Endothelial cell of umbilical vein (primary cell): ENCODE results near the gene AMPD1. TPM values are rescaled to one million over a fixed set of nuclear protein-coding genes. Genes with fewer than 3 reads are reported as not detected.

Experiments
- BruUV-seq: library from RNA; stranded (reverse); fragments of 400-500 nt; replicated peaks from 2 replicates; lab custom pipeline; 2021; lab: Mats Ljungman, UMichigan
- CTCF ChIA-PET: fragments of 300-600, 350-600 bp; sonication (Branson Sonifier 250); formaldehyde crosslinking; loops from one replicate; lab custom pipeline; 2021; ENCODE audit warnings: antibody characterized with exemption, inconsistent platforms; lab: Charles Lee
- POLR2A ChIA-PET: fragments of 300-600, 350-600 bp; sonication (Branson Sonifier 250); formaldehyde crosslinking; loops from one replicate; lab custom pipeline; 2021; ENCODE audit warnings: antibody characterized with exemption, inconsistent platforms; lab: Charles Lee
- DNase-seq: peaks from one replicate; pipeline ENCODE4 v3.0.0-alpha.2; 2011; ENCODE audit warnings: low read depth, low spot score
- FAIRE-seq: peaks from 2 replicates; lab custom pipeline; 2011; peaks lifted over from hg19 to GRCh38; lab: Jason Lieb, UNC
- H2AFZ ChIP-seq: 2 replicates; pipeline ENCODE4 v1.6.0; 2012; ENCODE audit warnings: low read depth, low read length, control low read depth, inconsistent platforms
- H3K27ac ChIP-seq: 2 replicates; pipeline ENCODE4 v1.5.1; 2011; ENCODE audit warnings: low read depth, mild to moderate bottlenecking, control low read depth, low read length, moderate library complexity; ENCODE audit not compliant: insufficient read depth
- H3K27me3 ChIP-seq, 2 experiments: 2 replicates each; pipeline versions ENCODE4 v1.6.0 to v1.6.1; 2011; ENCODE audit warnings: low read length in 2 of 2, mixed read lengths in 1 of 2; ENCODE audit not compliant: control insufficient read depth in 2 of 2, insufficient read depth in 2 of 2
- H3K36me3 ChIP-seq, 2 experiments: 2 replicates in 1 of 2; 3 replicates in 1 of 2; pipeline ENCODE4 v1.5.1; 2011; ENCODE audit warnings: low read length in 2 of 2, mild to moderate bottlenecking in 1 of 2, moderate library complexity in 1 of 2; ENCODE audit not compliant: control insufficient read depth in 2 of 2, insufficient read depth in 2 of 2; ENCODE audit errors: extremely low read depth in 1 of 2
- H3K4me1 ChIP-seq: 3 replicates; pipeline ENCODE4 v1.5.1; 2011; ENCODE audit warnings: mild to moderate bottlenecking, low read length; ENCODE audit not compliant: control insufficient read depth, insufficient read depth; ENCODE audit errors: extremely low read depth
- H3K4me2 ChIP-seq: 2 replicates; pipeline ENCODE4 v1.6.1; 2011; ENCODE audit warnings: low read length, control low read depth, mixed read lengths; ENCODE audit not compliant: insufficient read depth
- H3K4me3 ChIP-seq, 3 experiments: fragments of 200-600 bp in 1 of 3; sonication (generic), shearing (Covaris generic) in 1 of 3; replicated peaks in 1 of 3; 2 replicates each; pipeline ENCODE4 v1.5.1; 2011 to 2016; ENCODE audit warnings: control low read depth in 3 of 3, low read length in 3 of 3, mild to moderate bottlenecking in 2 of 3, inconsistent platforms in 1 of 3, low read depth in 1 of 3, moderate library complexity in 1 of 3; ENCODE audit not compliant: insufficient read depth in 1 of 3
- H3K79me2 ChIP-seq: 2 replicates; pipeline ENCODE4 v1.6.0; 2012; ENCODE audit warnings: low read length, inconsistent platforms; ENCODE audit not compliant: control insufficient read depth, insufficient read depth
- H3K9ac ChIP-seq: replicated peaks from 2 replicates; pipeline ENCODE3; 2011; ENCODE audit warnings: low read length, control low read depth; ENCODE audit not compliant: insufficient read depth; ENCODE audit errors: extremely low read depth
- H3K9me1 ChIP-seq: replicated peaks from 3 replicates; pipeline ENCODE4 v1.6.0; 2011; ENCODE audit warnings: mild to moderate bottlenecking, low read length; ENCODE audit not compliant: control insufficient read depth, insufficient read depth; ENCODE audit errors: extremely low read depth
- H3K9me3 ChIP-seq: replicated peaks from 2 replicates; pipeline ENCODE4 v1.5.1; 2012; ENCODE audit warnings: low read length, inconsistent platforms; ENCODE audit not compliant: control insufficient read depth, insufficient read depth
- H4K20me1 ChIP-seq: replicated peaks from 2 replicates; pipeline ENCODE3; 2011; ENCODE audit warnings: mild to moderate bottlenecking, low read length; ENCODE audit not compliant: control insufficient read depth, insufficient read depth; ENCODE audit errors: extremely low read depth
- EZH2 ChIP-seq: IDR thresholded peaks from 2 replicates; pipeline ENCODE4 v1.6.1; 2012; ENCODE audit warnings: borderline replicate concordance, low read depth, mild to moderate bottlenecking, moderate library complexity, low read length, inconsistent platforms; ENCODE audit not compliant: severe bottlenecking
- FOS ChIP-seq: IDR thresholded peaks from 2 replicates; pipeline ENCODE4 v1.6.1; 2011; ENCODE audit warnings: mild to moderate bottlenecking, low read length, moderate library complexity, borderline replicate concordance; ENCODE audit not compliant: insufficient read depth
- GATA2 ChIP-seq: IDR thresholded peaks from 2 replicates; pipeline ENCODE4 v1.7.0; 2011; ENCODE audit warnings: low read depth, mild to moderate bottlenecking, moderate library complexity, mixed read lengths, low read length; ENCODE audit not compliant: insufficient read length, insufficient read depth
- JUN ChIP-seq: IDR thresholded peaks from 2 replicates; pipeline ENCODE4 v1.6.1; 2011; ENCODE audit warnings: borderline replicate concordance, low read depth; ENCODE audit not compliant: insufficient read length, insufficient read depth
- MAX ChIP-seq: IDR thresholded peaks from 2 replicates; pipeline ENCODE4 v1.6.1; 2011; ENCODE audit not compliant: insufficient read depth, insufficient read length
- MYC ChIP-seq: IDR thresholded peaks from one replicate; pipeline ENCODE4 v1.6.1; 2011; ENCODE audit warnings: mild to moderate bottlenecking, low read depth, low read length
- POLR2A ChIP-seq: IDR thresholded peaks from 2 replicates; pipeline ENCODE4 v1.6.1; 2012; ENCODE audit warnings: low read depth, mild to moderate bottlenecking, control low read depth, low read length
- dilution Hi-C: fragments of 300-500 bp; cut with MboI; formaldehyde crosslinking; loops from one replicate; pipeline ENCODE4 v1.15.0; 2019; ENCODE audit warnings: low sequenced_read_pairs; ENCODE audit not compliant: extremely low pct_ligation_motif_present
- intact Hi-C: fragments of 100-400 bp; cut with micrococcal nuclease; formaldehyde crosslinking; loops from one replicate; pipeline ENCODE4 v1.10.0; 2022
- polyA plus RNA-seq, 4 experiments: library from polyadenylated mRNA; depleted of rRNA in 3 of 4; stranded (reverse) in 3 of 4; unstranded in 1 of 4; fragments of >200 nt; gene quantifications; 2 replicates each; pipeline versions ENCODE4 v1.2.1 to v1.2.3, GENCODE V29; 2011 to 2012; ENCODE audit warnings: missing spikeins in 1 of 4
- total RNA-seq: library from RNA; stranded (reverse); gene quantifications from 2 replicates; pipeline ENCODE4 v1.2.3, GENCODE V29; 2021
- TF ChIP-seq, protein P1 (sequence below), 2 donors: IDR thresholded peaks; 1 replicate in 1 of 2; 2 replicates in 1 of 2; pipeline ENCODE4 v1.5.1; 2011; ENCODE audit warnings: low read length in 2 of 2, mild to moderate bottlenecking in 2 of 2, moderate library complexity in 2 of 2, control low read depth in 1 of 2, inconsistent platforms in 1 of 2, low read depth in 1 of 2; ENCODE audit not compliant: insufficient read depth in 1 of 2; ENCODE audit errors: extremely low read depth in 1 of 2

The AMPD1 gene
- total and polyA plus RNA-seq, 2 donors (not counting 3 experiments of a cell fraction or from before 2014, with no cell fraction given) = not detected

DNA sequence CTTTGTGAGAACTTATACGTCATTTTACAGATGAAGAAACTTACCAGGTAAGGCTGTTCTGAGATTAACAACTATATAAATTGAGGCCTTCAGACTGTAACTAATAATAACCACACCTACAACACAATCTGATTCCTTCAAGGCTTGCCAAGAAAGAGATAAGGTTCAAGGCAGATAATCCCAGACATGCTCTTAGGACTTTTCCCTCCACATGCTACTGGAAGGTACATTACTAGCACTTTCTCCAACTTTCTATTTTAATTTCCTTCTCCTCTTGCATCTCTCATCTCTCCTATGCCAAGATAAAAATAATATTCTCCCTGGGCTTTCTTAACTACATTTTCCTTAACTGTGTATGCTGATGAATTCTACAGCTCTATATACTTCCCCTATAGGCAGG is 40.1 kb upstream of the AMPD1 start:
- BruUV-seq = no TSS peak
- POLR2A ChIA-PET = no interaction called here

More for the DNA sequence above, 40.1 kb upstream of the AMPD1 start:
- H3K27me3 ChIP-seq = no peaks in the 10 kb centered on the region
- CTCF ChIA-PET = no interaction called here
- no peak for DNase-seq
- intact Hi-C loops (no loop called here), dilution Hi-C loops (no loop called here)
- no peak for TF ChIP-seq JUN
- TF ChIP-seq FOS = no peak
- no peak for TF ChIP-seq MAX
- TF ChIP-seq, protein P1, sequence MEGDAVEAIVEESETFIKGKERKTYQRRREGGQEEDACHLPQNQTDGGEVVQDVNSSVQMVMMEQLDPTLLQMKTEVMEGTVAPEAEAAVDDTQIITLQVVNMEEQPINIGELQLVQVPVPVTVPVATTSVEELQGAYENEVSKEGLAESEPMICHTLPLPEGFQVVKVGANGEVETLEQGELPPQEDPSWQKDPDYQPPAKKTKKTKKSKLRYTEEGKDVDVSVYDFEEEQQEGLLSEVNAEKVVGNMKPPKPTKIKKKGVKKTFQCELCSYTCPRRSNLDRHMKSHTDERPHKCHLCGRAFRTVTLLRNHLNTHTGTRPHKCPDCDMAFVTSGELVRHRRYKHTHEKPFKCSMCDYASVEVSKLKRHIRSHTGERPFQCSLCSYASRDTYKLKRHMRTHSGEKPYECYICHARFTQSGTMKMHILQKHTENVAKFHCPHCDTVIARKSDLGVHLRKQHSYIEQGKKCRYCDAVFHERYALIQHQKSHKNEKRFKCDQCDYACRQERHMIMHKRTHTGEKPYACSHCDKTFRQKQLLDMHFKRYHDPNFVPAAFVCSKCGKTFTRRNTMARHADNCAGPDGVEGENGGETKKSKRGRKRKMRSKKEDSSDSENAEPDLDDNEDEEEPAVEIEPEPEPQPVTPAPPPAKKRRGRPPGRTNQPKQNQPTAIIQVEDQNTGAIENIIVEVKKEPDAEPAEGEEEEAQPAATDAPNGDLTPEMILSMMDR (IDR thresholded peaks at IDR 0.05; ENCODE audit: extremely low read depth in 1 of 2, insufficient read depth in 1 of 2, low read depth in 1 of 2, low read length in 2 of 2) = no peak
- TF ChIP-seq GATA2 = no peak
- TF ChIP-seq MYC = no peak
- TF ChIP-seq POLR2A = no peak
- TF ChIP-seq EZH2 = no peak
- H3K4me3 ChIP-seq = no peak overlapping the region
- H4K20me1 ChIP-seq = peaks cover 7% of the 10 kb centered on the region
- H3K4me1 ChIP-seq = no peaks in the 10 kb centered on the region
- H3K9me1 ChIP-seq = no peaks in the 10 kb centered on the region
- peaks cover 49% of the 10 kb centered on the region for H3K79me2 ChIP-seq
- no peaks in the 10 kb centered on the region for H3K9me3 ChIP-seq
- H3K27ac ChIP-seq = no peak overlapping the region
- no peak overlapping the region for H2AFZ ChIP-seq
- no peak for FAIRE-seq
- no peak overlapping the region for H3K9ac ChIP-seq
- H3K36me3 ChIP-seq = peaks cover 25 to 64% of the 10 kb centered on the region in 2 experiments
- H3K4me2 ChIP-seq = no peak overlapping the region
